Activated CD4-positive, alpha-beta memory T cell treated with anti-CD3 and anti-CD28 coated beads, Interleukin-2, amount 10 ng/mL, durations not matched to agents 7 days and 5 days (primary cell): ENCODE measurements around the gene ERMARD. TPM values are rescaled to one million over a fixed set of nuclear protein-coding genes. Genes with fewer than 3 reads are reported as not detected.

Experiments used
- CTCF ChIA-PET: fragments of 350-600 bp; sonication (Branson Sonifier 250); formaldehyde crosslinking; loops from one replicate; lab custom pipeline; 2021; ENCODE audit warnings: antibody characterized with exemption, inconsistent platforms; lab: Charles Lee
- POLR2A ChIA-PET: fragments of 350-600 bp; sonication (Branson Sonifier 250); formaldehyde crosslinking; loops from one replicate; lab custom pipeline; 2021; ENCODE audit warnings: antibody characterized with exemption; lab: Charles Lee
- DNase-seq: peaks from one replicate; pipeline ENCODE4 v3.0.0-alpha.2; 2020
- H3K27ac Mint-ChIP-seq: one replicate; pipeline ENCODE4 v1.8.0; 2021; ENCODE audit warnings: mild to moderate bottlenecking, mixed read lengths
- H3K27me3 Mint-ChIP-seq: one replicate; pipeline ENCODE4 v1.8.0; 2021; ENCODE audit warnings: mixed read lengths
- H3K36me3 Mint-ChIP-seq: one replicate; pipeline ENCODE4 v1.8.0; 2021; ENCODE audit warnings: low read depth, mixed read lengths
- H3K4me1 Mint-ChIP-seq: one replicate; pipeline ENCODE4 v1.8.0; 2021; ENCODE audit warnings: mixed read lengths
- H3K4me3 Mint-ChIP-seq: one replicate; pipeline ENCODE4 v1.8.0; 2021; ENCODE audit warnings: mild to moderate bottlenecking, mixed read lengths
- H3K9me3 Mint-ChIP-seq: one replicate; pipeline ENCODE4 v1.8.0; 2021; ENCODE audit warnings: mixed read lengths
- total RNA-seq, 2 experiments: library from RNA; stranded (reverse); gene quantifications; one replicate each; pipeline ENCODE4 v1.2.3, GENCODE V29; 2021

Gene ERMARD
- total RNA-seq, 2 experiments from 2014 or later, result 29.3 to 30.7 TPM

GRCh38 chr6:169800116-169800667 is 48.8 kb downstream of the ERMARD start:
- ChIA-PET POLR2A (no interaction called here), CTCF (interaction anchor here (2.8 kb wide), 1 partner anchor 10 kb away, joined by 9 read pairs; no protein-coding TSS in a partner anchor)
- no peak for DNase-seq
- peaks cover 54% of the 10 kb centered on the region for H3K27me3 Mint-ChIP-seq
- H3K36me3 Mint-ChIP-seq, result no peaks in the 10 kb centered on the region
- H3K4me1 Mint-ChIP-seq, result peaks cover 24% of the 10 kb centered on the region
- H3K27ac Mint-ChIP-seq, result no peak overlapping the region
- no peaks in the 10 kb centered on the region for H3K9me3 Mint-ChIP-seq
- no peak overlapping the region for H3K4me3 Mint-ChIP-seq

- Mint-ChIP-seq H3K4me1 (peaks cover 29% of the 10 kb centered on the region), H3K9me3 (no peaks in the 10 kb centered on the region), H3K27me3 (peaks cover 56% of the 10 kb centered on the region), H3K4me3 (no peak overlapping the region), H3K36me3 (no peaks in the 10 kb centered on the region), H3K27ac (no peak overlapping the region)
- ChIA-PET POLR2A (no interaction called here), CTCF (interaction anchor here (2.8 kb wide), 1 partner anchor 11 kb away, joined by 9 read pairs; no protein-coding TSS in a partner anchor)
- DNase-seq, result peak; percentile 3
Observed at GRCh38 chr6:169800668-169801395, 49.4 kb downstream of the ERMARD start.

- POLR2A ChIA-PET, result no interaction called here
- H3K4me3 Mint-ChIP-seq, result no peak overlapping the region
- DNase-seq, result no peak
- CTCF ChIA-PET, result interaction anchor here (6.4 kb wide), 1 partner anchor 12 kb away, joined by 72 read pairs; no protein-coding TSS in a partner anchor
- peaks cover 31% of the 10 kb centered on the region for H3K4me1 Mint-ChIP-seq
- no peaks in the 10 kb centered on the region for H3K9me3 Mint-ChIP-seq
- peaks cover 58% of the 10 kb centered on the region for H3K27me3 Mint-ChIP-seq
- no peak overlapping the region for H3K27ac Mint-ChIP-seq
- H3K36me3 Mint-ChIP-seq, result no peaks in the 10 kb centered on the region
Observed at GRCh38 chr6:169801396-169802160, 50.2 kb downstream of the ERMARD start.

GRCh38 chr6:169802790-169803189 is 51.4 kb downstream of the ERMARD start:
- peaks cover 55% of the 10 kb centered on the region for H3K27me3 Mint-ChIP-seq
- ChIA-PET POLR2A (interaction anchor here (0.9 to 1.7 kb wide), 2 partner anchors 12 to 469 kb away, joined by 3 to 10 read pairs; no protein-coding TSS in a partner anchor), CTCF (interaction anchor here (0.7 to 6.4 kb wide), 8 partner anchors 8 to 997 kb away, joined by 3 to 72 read pairs (median 6); no protein-coding TSS in a partner anchor)
- H3K4me1 Mint-ChIP-seq, result peaks cover 41% of the 10 kb centered on the region
- H3K36me3 Mint-ChIP-seq, result no peaks in the 10 kb centered on the region
- no peak overlapping the region for H3K4me3 Mint-ChIP-seq
- H3K27ac Mint-ChIP-seq, result no peak overlapping the region
- no peaks in the 10 kb centered on the region for H3K9me3 Mint-ChIP-seq
- no peak for DNase-seq

- Mint-ChIP-seq H3K4me1 (peaks cover 42% of the 10 kb centered on the region), H3K27me3 (peaks cover 50% of the 10 kb centered on the region), H3K9me3 (no peaks in the 10 kb centered on the region), H3K36me3 (no peaks in the 10 kb centered on the region), H3K27ac (no peak overlapping the region), H3K4me3 (no peak overlapping the region)
- CTCF ChIA-PET, result interaction anchor here (0.8 to 6.4 kb wide), 7 partner anchors 9 to 726 kb away, joined by 3 to 72 read pairs (median 5); no protein-coding TSS in a partner anchor
- POLR2A ChIA-PET, result interaction anchor here (0.7 to 1.7 kb wide), 4 partner anchors 9 to 468 kb away, joined by 3 to 10 read pairs (median 4); partner anchors contain the start of genes C6orf120 and WDR27
- DNase-seq, result peak; percentile 29
Observed at GRCh38 chr6:169803271-169803811, 51.9 kb downstream of the ERMARD start.

GRCh38 chr6:169803816-169804340 is 52.5 kb downstream of the ERMARD start:
- Mint-ChIP-seq H3K36me3 (no peaks in the 10 kb centered on the region), H3K4me3 (no peak overlapping the region), H3K4me1 (peaks cover 42% of the 10 kb centered on the region), H3K27ac (no peak overlapping the region), H3K27me3 (peaks cover 45% of the 10 kb centered on the region), H3K9me3 (no peaks in the 10 kb centered on the region)
- ChIA-PET POLR2A (interaction anchor here (0.7 to 1.7 kb wide), 4 partner anchors 9 to 468 kb away, joined by 3 to 10 read pairs (median 4); partner anchors contain the start of genes C6orf120 and WDR27), CTCF (interaction anchor here (0.8 to 6.4 kb wide), 8 partner anchors 11 to 726 kb away, joined by 3 to 72 read pairs (median 6); no protein-coding TSS in a partner anchor)
- no peak for DNase-seq

GRCh38 chr6:169804427-169804826 is 53.0 kb downstream of the ERMARD start:
- Mint-ChIP-seq H3K9me3 (no peaks in the 10 kb centered on the region), H3K4me1 (peaks cover 42% of the 10 kb centered on the region), H3K36me3 (no peaks in the 10 kb centered on the region), H3K27me3 (peaks cover 42% of the 10 kb centered on the region), H3K27ac (no peak overlapping the region), H3K4me3 (no peak overlapping the region)
- ChIA-PET POLR2A (interaction anchor here (1.5 to 1.7 kb wide), 2 partner anchors 14 kb away, joined by 8 to 10 read pairs; no protein-coding TSS in a partner anchor), CTCF (interaction anchor here (1.1 to 6.4 kb wide), 5 partner anchors 11 to 725 kb away, joined by 3 to 72 read pairs (median 10); no protein-coding TSS in a partner anchor)
- peak; percentile 13 for DNase-seq

GRCh38 chr6:169805242-169805838 is 53.9 kb downstream of the ERMARD start:
- no peak overlapping the region for H3K27ac Mint-ChIP-seq
- H3K4me1 Mint-ChIP-seq, result peaks cover 42% of the 10 kb centered on the region
- no peak overlapping the region for H3K4me3 Mint-ChIP-seq
- H3K36me3 Mint-ChIP-seq, result no peaks in the 10 kb centered on the region
- ChIA-PET POLR2A (interaction anchor here (1.5 kb wide), 1 partner anchor 15 kb away, joined by 8 read pairs; no protein-coding TSS in a partner anchor), CTCF (interaction anchor here (1.8 to 6.4 kb wide), 3 partner anchors 16 to 724 kb away, joined by 10 to 72 read pairs (median 16); no protein-coding TSS in a partner anchor)
- peaks cover 42% of the 10 kb centered on the region for H3K27me3 Mint-ChIP-seq
- peak; percentile 15 for DNase-seq
- no peaks in the 10 kb centered on the region for H3K9me3 Mint-ChIP-seq

- Mint-ChIP-seq H3K4me3 (no peak overlapping the region), H3K27me3 (peaks cover 39% of the 10 kb centered on the region), H3K27ac (no peak overlapping the region), H3K36me3 (no peaks in the 10 kb centered on the region), H3K4me1 (peaks cover 42% of the 10 kb centered on the region), H3K9me3 (no peaks in the 10 kb centered on the region)
- CTCF ChIA-PET, result interaction anchor here (1.1 to 6.4 kb wide), 4 partner anchors 15 to 711 kb away, joined by 3 to 72 read pairs (median 8); no protein-coding TSS in a partner anchor
- POLR2A ChIA-PET, result interaction anchor here (0.8 kb wide), 1 partner anchor 55 kb away, joined by 4 read pairs; the partner anchor contains the start of genes DYNLT2 and ERMARD
- DNase-seq, result peak; percentile 16
Observed at GRCh38 chr6:169806701-169807100, 55.3 kb downstream of the ERMARD start.

GRCh38 chr6:169807229-169807628 is 55.8 kb downstream of the ERMARD start:
- Mint-ChIP-seq H3K4me1 (peaks cover 42% of the 10 kb centered on the region), H3K9me3 (no peaks in the 10 kb centered on the region), H3K27me3 (peaks cover 38% of the 10 kb centered on the region), H3K4me3 (no peak overlapping the region), H3K27ac (no peak overlapping the region), H3K36me3 (no peaks in the 10 kb centered on the region)
- POLR2A ChIA-PET, result no interaction called here
- DNase-seq, result no peak
- CTCF ChIA-PET, result interaction anchor here (1.1 to 6.4 kb wide), 4 partner anchors 15 to 710 kb away, joined by 3 to 72 read pairs (median 8); no protein-coding TSS in a partner anchor
